ENCODE data around the gene KARS1. TPM values are rescaled to one million over a fixed set of nuclear protein-coding genes. Genes with fewer than 3 reads are reported as not detected.
A peak's percentile ranks its signal among the peaks of the same experiment; 100 is the strongest.

KARS1 gene
- total RNA-seq = 100 to 1,000 TPM; 371 to 385 TPM

DNA sequence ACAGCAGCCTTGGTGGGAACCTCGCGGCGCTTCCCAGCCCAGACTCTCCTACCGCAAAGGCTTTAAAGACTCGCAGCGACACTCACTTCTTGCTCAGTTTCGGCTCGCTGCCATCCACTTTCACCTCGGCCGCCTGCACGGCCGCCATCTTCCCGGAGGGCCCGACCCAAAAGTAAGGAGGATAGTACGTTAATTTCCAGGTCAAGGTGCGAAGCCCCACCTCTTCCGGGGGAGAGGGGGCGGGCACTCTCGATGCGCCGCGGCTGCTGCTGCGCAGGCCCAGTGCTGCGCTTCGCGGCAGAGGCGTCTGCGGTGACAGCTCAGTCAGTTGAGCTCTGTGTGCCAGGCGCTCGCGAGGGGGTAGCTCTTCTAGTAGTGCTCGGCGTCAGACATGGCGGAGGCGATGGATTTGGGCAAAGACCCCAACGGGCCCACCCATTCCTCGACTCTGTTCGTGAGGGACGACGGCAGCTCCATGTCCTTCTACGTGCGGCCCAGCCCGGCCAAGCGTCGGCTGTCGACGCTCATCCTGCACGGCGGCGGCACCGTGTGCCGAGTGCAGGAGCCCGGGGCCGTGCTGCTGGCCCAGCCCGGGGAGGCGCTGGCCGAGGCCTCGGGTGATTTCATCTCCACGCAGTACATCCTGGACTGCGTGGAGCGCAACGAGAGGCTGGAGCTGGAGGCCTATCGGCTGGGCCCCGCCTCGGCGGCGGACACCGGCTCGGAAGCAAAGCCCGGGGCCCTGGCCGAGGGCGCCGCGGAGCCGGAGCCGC lies at the start of gene KARS1, which contains the start of gene TERF2IP:
KARS1 (minus strand) TSS at position 174 of the 773 bp plus-strand sequence; CDS start at position 148, 26 bp downstream.
TERF2IP (plus strand) TSS at position 282 of the 773 bp plus-strand sequence; CDS start at position 392, 110 bp downstream.
- no peaks in the 10 kb centered on the region for H3K27me3 Mint-ChIP-seq (ENCODE audit: low read depth)
- H3K4me1 Mint-ChIP-seq (ENCODE audit: low read depth) = peaks cover 62% of the 10 kb centered on the region
- peaks cover 39% of the 10 kb centered on the region for H3K36me3 Mint-ChIP-seq (ENCODE audit: low read depth)
- H3K9me3 Mint-ChIP-seq = no peaks in the 10 kb centered on the region
- DNase-seq = peak; percentile 96
- H3K4me3 Mint-ChIP-seq = peak within 1 kb of the TSS; percentile 96
- intact Hi-C loops (cut with micrococcal nuclease) = loop anchor here (1.0 to 5.0 kb wide), 10 partner anchors 24 to 1565 kb away; partner anchors contain the start of genes ADAT1, CFDP1, GABARAPL2 and TMEM170A
- CTCF ChIA-PET = interaction anchor here (1.0 to 2.5 kb wide), 6 partner anchors 25 to 182 kb away, joined by 3 to 10 read pairs (median 5); partner anchors contain the start of gene ADAT1
- H3K27ac Mint-ChIP-seq = peak within 1 kb of the TSS; percentile 98

DNA sequence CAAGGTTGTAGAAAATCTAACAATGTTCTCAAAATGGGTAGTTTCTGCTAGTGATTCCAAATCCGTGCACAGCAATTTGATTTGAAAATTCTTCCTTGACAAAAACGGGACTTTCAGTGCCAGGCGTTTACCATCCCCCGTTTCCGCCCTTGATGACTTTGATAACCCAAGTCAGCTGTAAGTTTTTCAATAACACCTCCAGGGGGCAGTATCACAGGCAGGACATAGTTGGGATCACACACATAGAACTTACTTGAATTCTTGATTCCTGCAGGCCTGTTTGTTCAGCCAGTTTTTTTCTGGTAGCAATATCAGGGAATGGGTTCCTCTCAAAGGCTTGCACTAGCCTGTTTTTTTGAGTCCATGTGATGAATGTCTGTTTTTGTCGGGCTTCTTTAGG lies 48.2 kb upstream of the KARS1 start:
- CTCF ChIA-PET = interaction anchor here (1.3 kb wide), 1 partner anchor 12 kb away, joined by 6 read pairs; no protein-coding TSS in a partner anchor
- no peak for DNase-seq
- intact Hi-C loops (cut with micrococcal nuclease) = loop anchor here (5.0 kb wide), 1 partner anchor 67 kb away; no protein-coding TSS in a partner anchor
- Mint-ChIP-seq H3K4me3 (no peak overlapping the region), H3K27me3 (ENCODE audit: low read depth) (no peaks in the 10 kb centered on the region), H3K9me3 (no peaks in the 10 kb centered on the region), H3K27ac (no peak overlapping the region), H3K4me1 (ENCODE audit: low read depth) (no peaks in the 10 kb centered on the region), H3K36me3 (ENCODE audit: low read depth) (no peaks in the 10 kb centered on the region)

DNA sequence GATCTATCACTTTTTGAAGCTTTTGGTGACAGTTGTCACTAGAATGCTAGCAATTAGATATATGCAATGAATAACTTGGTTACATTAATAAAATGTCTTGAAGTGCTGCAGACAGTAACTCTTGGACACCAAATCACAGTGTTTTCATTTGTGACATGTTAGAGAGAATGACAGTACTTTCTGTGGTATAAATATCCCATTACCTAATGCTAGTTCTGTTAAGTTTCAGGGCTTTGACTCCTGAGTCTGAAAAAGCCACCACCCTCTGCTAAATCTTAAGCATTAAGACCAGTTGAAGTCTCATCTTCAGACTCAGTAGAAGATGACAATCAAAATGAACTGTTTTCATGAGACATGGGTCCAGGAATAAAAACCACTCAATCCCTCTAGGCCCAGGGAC lies 39.9 kb upstream of the KARS1 start:
- Mint-ChIP-seq H3K4me3 (no peak overlapping the region), H3K27ac (no peak overlapping the region), H3K27me3 (ENCODE audit: low read depth) (no peaks in the 10 kb centered on the region), H3K4me1 (ENCODE audit: low read depth) (no peaks in the 10 kb centered on the region), H3K9me3 (peaks cover 3% of the 10 kb centered on the region), H3K36me3 (ENCODE audit: low read depth) (no peaks in the 10 kb centered on the region)
- no peak for DNase-seq
- CTCF ChIA-PET = no interaction called here
- intact Hi-C loops (cut with micrococcal nuclease) = no loop called here

DNA sequence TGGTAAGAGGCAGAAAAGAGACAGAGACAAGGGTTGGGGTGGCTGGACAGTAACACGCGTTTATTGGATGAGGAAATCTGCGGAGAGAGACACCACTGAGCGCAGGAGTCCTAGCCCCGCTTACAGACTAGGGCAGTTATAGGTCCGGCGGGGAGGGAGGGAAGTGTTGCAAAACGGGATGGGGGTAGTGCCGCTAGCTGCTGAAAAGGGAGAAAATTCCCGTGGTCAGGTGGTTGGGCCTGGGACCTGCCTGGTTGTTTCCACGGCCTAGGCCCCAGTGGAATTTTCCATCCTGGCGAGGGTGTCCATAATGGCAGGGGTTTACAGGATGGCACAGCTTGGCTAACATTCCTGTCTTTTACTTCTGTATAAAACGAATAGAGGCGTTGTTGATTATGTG lies 34.8 kb upstream of the KARS1 start:
- H3K27ac Mint-ChIP-seq = no peak overlapping the region
- CTCF ChIA-PET = no interaction called here
- H3K27me3 Mint-ChIP-seq (ENCODE audit: low read depth) = no peaks in the 10 kb centered on the region
- H3K36me3 Mint-ChIP-seq (ENCODE audit: low read depth) = no peaks in the 10 kb centered on the region
- H3K4me3 Mint-ChIP-seq = no peak overlapping the region
- intact Hi-C loops (cut with micrococcal nuclease) = no loop called here
- no peaks in the 10 kb centered on the region for H3K4me1 Mint-ChIP-seq (ENCODE audit: low read depth)
- no peak for DNase-seq
- peaks cover 3% of the 10 kb centered on the region for H3K9me3 Mint-ChIP-seq

DNA sequence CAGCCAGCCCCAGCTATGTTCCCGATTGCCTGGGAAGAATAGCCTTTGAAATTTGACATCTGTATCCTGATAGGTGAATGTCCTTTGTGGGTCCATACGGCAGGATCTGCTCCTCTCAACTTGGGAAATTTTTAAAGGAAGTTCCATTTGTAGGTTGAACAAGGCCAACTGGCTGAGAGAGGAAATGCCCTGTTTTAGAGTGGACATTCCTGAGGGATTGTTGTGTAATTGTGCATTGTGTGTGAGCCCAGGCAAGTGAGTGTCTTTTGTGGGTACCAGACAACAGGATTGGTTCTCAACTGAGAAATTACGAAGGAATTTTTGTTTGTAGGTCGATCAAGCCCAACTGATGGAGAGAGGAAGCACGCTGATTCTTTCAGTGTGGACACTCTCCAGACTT lies 31.9 kb upstream of the KARS1 start:
- no peaks in the 10 kb centered on the region for H3K36me3 Mint-ChIP-seq (ENCODE audit: low read depth)
- H3K27ac Mint-ChIP-seq = no peak overlapping the region
- intact Hi-C loops (cut with micrococcal nuclease) = no loop called here
- H3K9me3 Mint-ChIP-seq = peaks cover under 1% of the 10 kb centered on the region
- CTCF ChIA-PET = no interaction called here
- H3K4me3 Mint-ChIP-seq = no peak overlapping the region
- H3K4me1 Mint-ChIP-seq (ENCODE audit: low read depth) = no peaks in the 10 kb centered on the region
- no peaks in the 10 kb centered on the region for H3K27me3 Mint-ChIP-seq (ENCODE audit: low read depth)
- DNase-seq = no peak

DNA sequence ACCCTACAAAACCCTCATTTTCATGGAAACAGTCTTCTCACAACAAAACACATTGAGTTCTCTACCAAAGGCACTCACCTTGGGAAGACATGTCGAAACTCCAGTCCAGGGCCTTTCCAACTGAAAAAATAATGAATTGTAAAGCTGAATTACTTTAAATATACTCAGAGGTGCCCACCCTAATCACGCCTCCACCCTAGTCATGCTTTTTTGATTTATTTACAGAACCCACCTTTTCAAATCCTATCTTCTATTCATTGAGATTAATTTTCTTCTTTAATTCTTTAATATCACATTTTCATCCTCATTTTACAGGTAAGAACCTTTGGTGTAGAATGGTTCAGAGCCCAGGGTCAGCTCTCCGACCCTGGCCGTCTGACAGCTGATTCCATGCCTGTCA lies 29.4 kb upstream of the KARS1 start, which contains the start of gene CPHXL2:
CPHXL2 (minus strand) TSS at position 101 of the 400 bp plus-strand sequence; CDS start at position 91, 10 bp downstream.
- CTCF ChIA-PET = no interaction called here
- Mint-ChIP-seq H3K4me1 (ENCODE audit: low read depth) (no peaks in the 10 kb centered on the region), H3K4me3 (no peak within 1 kb of the TSS), H3K27me3 (ENCODE audit: low read depth) (no peaks in the 10 kb centered on the region), H3K27ac (no peak within 1 kb of the TSS), H3K9me3 (no peaks in the 10 kb centered on the region), H3K36me3 (ENCODE audit: low read depth) (no peaks in the 10 kb centered on the region)
- intact Hi-C loops (cut with micrococcal nuclease) = no loop called here
- DNase-seq = no peak

DNA sequence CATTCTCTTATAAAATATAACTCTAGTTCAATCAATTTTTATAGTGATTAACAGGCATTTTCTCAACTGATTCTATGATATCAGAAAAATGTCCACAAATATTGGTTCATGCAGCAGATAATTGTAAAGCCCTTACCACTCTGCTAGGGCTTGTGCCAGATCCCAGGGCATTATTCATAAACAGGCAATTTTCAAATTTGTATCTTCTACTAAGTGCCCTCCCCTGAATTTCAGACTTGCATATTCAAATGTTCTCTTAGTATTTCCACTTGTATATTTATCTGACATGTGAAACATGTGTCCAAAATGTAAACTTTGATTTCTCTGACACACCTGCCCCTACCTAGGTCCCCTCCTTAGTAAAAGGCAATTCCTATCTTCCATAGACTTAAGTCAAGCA lies 20.0 kb upstream of the KARS1 start:
- H3K36me3 Mint-ChIP-seq (ENCODE audit: low read depth) = no peaks in the 10 kb centered on the region
- DNase-seq = no peak
- no peak overlapping the region for H3K27ac Mint-ChIP-seq
- no peak overlapping the region for H3K4me3 Mint-ChIP-seq
- CTCF ChIA-PET = no interaction called here
- no peaks in the 10 kb centered on the region for H3K4me1 Mint-ChIP-seq (ENCODE audit: low read depth)
- intact Hi-C loops (cut with micrococcal nuclease) = no loop called here
- no peaks in the 10 kb centered on the region for H3K9me3 Mint-ChIP-seq
- no peaks in the 10 kb centered on the region for H3K27me3 Mint-ChIP-seq (ENCODE audit: low read depth)

DNA sequence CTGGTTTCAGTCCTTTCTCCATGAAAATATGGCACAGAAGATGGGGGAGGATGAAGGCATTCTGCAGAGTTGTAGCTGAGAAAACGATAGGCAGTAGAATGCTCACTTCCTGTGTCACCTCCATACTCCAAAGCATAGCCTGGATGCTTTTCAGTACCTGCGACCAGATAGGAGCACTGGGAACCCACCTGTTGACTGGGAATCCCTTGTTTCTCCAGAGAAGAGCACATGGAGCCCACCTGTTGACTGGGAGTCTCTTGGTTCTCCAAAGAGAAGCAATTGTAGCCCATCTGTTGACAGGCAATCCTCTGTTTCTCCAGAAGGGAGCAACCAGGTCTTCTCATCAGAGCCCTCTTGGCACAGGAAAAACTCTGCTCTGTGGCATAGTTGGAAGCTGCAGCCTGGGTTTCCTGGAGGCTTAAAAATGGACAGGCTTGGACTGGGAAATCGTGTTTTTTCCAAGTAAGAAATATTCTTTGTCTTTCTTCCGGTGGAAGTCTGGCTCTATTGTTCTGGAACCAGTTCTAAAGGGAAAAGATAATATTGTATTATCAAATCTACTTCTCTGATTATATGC lies 13.3 kb upstream of the KARS1 start:
- intact Hi-C loops (cut with micrococcal nuclease) = no loop called here
- H3K4me3 Mint-ChIP-seq = no peak overlapping the region
- no peaks in the 10 kb centered on the region for H3K27me3 Mint-ChIP-seq (ENCODE audit: low read depth)
- H3K4me1 Mint-ChIP-seq (ENCODE audit: low read depth) = no peaks in the 10 kb centered on the region
- no peak overlapping the region for H3K27ac Mint-ChIP-seq
- no peak for DNase-seq
- H3K9me3 Mint-ChIP-seq = no peaks in the 10 kb centered on the region
- peaks cover 18% of the 10 kb centered on the region for H3K36me3 Mint-ChIP-seq (ENCODE audit: low read depth)
- CTCF ChIA-PET = no interaction called here

DNA sequence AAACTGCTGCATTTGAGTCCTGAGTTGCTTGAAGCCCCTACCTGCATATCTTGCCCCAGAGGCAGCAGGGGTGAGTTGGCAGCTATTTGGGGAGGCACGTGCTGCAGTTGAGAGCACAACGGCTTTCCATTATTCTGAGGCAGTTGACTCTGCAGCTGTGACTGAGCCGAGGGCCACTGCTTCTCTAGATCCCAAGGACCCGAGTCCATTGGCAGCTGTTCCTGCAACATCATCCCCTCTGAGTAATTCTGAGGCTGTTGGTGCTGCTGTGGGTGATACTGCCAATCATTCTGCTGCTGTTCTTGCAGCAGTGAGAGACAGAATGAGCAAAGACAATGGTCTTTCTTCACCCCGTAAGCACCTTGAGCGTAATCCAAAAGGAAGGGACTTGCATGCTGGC lies 12.9 kb upstream of the KARS1 start:
- CTCF ChIA-PET = interaction anchor here (1.6 kb wide), 1 partner anchor 10 kb away, joined by 3 read pairs; no protein-coding TSS in a partner anchor
- Mint-ChIP-seq H3K4me1 (ENCODE audit: low read depth) (no peaks in the 10 kb centered on the region), H3K9me3 (no peaks in the 10 kb centered on the region), H3K27me3 (ENCODE audit: low read depth) (no peaks in the 10 kb centered on the region), H3K36me3 (ENCODE audit: low read depth) (peaks cover 20% of the 10 kb centered on the region), H3K27ac (peak overlapping the region; percentile 34), H3K4me3 (no peak overlapping the region)
- no peak for DNase-seq
- intact Hi-C loops (cut with micrococcal nuclease) = no loop called here

DNA sequence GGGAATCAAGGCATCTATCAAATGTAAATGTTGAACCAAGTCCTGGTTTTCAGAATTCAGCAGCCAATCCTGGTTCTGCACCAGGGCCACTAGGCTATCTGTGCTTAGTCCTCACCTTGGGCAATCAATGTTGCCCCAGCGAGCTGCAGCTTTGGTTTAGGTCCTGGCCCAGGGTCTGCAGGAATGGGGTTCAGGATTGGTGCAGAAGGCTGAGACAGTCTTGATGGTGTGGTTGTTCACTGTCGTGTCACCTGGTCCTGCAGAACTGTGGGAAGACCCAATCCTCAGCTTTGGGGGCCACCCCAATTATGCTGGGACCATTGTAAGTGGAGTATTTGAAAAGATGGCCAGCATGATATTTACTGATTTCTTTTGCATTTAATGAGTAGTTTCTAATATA lies 10.7 kb upstream of the KARS1 start:
- Mint-ChIP-seq H3K4me3 (no peak overlapping the region), H3K36me3 (ENCODE audit: low read depth) (peaks cover 29% of the 10 kb centered on the region), H3K4me1 (ENCODE audit: low read depth) (peaks cover 11% of the 10 kb centered on the region), H3K9me3 (no peaks in the 10 kb centered on the region), H3K27me3 (ENCODE audit: low read depth) (no peaks in the 10 kb centered on the region), H3K27ac (peak overlapping the region; percentile 27)
- CTCF ChIA-PET = interaction anchor here (0.6 kb wide), 1 partner anchor 120 kb away, joined by 3 read pairs; no protein-coding TSS in a partner anchor
- no peak for DNase-seq
- intact Hi-C loops (cut with micrococcal nuclease) = no loop called here

DNA sequence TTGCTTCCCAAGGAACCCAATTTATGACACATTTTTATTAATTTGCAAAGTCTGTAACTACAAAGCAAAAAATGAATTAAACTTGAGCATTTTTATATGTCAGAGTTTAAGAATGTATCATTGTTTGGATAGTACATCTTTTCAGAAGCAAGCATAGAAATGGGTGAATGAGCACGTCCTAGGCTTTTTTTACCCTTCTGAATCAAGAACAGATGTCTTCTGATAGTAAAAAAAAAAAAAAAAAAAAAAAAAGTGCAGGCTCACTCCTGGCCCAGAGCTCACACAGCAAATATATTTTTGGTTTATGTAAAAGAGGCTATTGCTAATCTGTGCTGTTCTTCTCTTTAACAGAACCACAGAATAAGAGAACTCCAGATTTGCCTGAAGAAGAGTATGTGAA lies 6.5 kb upstream of the KARS1 start:
- peak overlapping the region; percentile 86 for H3K27ac Mint-ChIP-seq

DNA sequence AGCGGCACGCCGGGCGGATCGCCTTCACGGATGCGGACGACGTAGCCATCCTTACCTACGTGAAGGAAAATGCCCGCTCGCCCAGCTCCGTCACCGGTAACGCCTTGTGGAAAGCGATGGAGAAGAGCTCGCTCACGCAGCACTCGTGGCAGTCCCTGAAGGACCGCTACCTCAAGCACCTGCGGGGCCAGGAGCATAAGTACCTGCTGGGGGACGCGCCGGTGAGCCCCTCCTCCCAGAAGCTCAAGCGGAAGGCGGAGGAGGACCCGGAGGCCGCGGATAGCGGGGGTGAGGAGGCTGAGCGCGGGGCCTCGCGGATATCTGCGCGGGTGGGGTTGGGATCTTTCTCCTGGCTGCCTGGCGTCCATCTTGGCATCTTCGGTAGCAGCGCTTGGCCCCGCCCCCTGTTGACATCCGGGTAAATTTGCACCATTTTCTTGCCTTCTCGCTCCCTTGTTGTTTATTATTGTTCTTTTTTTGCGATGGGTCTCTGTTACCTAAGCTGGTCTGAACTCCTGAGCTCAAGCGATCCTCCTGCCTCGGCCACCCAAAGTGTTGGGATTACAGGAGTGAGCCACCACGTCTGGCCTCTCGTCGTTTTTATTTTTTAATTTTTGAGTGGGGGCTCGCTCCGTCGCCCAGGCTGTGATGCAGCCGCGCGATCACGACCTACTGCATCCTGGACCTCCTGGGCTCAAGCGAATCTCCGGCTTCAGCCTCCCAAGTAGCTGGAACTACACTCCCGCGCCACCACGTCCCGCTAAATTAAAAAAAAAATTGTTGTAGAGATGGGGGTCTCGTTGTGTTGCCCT lies 1.0 kb upstream of the KARS1 start:
- CTCF ChIA-PET = interaction anchor here (1.2 to 2.5 kb wide), 4 partner anchors 26 to 183 kb away, joined by 3 to 10 read pairs (median 6); partner anchors contain the start of gene ADAT1
- peak; percentile 93 for DNase-seq
- Mint-ChIP-seq H3K4me3 (peak overlapping the region; percentile 96), H3K27me3 (ENCODE audit: low read depth) (no peaks in the 10 kb centered on the region), H3K27ac (peak overlapping the region; percentile 98), H3K9me3 (no peaks in the 10 kb centered on the region), H3K36me3 (ENCODE audit: low read depth) (peaks cover 37% of the 10 kb centered on the region), H3K4me1 (ENCODE audit: low read depth) (peaks cover 62% of the 10 kb centered on the region)
- intact Hi-C loops (cut with micrococcal nuclease) = loop anchor here (1.0 to 5.0 kb wide), 2 partner anchors 661 to 1564 kb away; partner anchors contain the start of gene WDR59

More for the DNA sequence above, 6.5 kb upstream of the KARS1 start:
- DNase-seq = no peak
- intact Hi-C loops (cut with micrococcal nuclease) = no loop called here
- CTCF ChIA-PET = interaction anchor here (0.6 to 1.8 kb wide), 2 partner anchors 110 to 272 kb away, joined by 6 to 10 read pairs; no protein-coding TSS in a partner anchor
- H3K4me3 Mint-ChIP-seq = peak overlapping the region; percentile 3
- H3K36me3 Mint-ChIP-seq (ENCODE audit: low read depth) = peaks cover 43% of the 10 kb centered on the region
- peaks cover 39% of the 10 kb centered on the region for H3K4me1 Mint-ChIP-seq (ENCODE audit: low read depth)
- H3K27me3 Mint-ChIP-seq (ENCODE audit: low read depth) = no peaks in the 10 kb centered on the region
- no peaks in the 10 kb centered on the region for H3K9me3 Mint-ChIP-seq

All from activated naive CD4-positive, alpha-beta T cell treated with anti-CD3 and anti-CD28 coated beads for 36 hours (primary cell).